Glutamatergic neuron (in vitro differentiated cells): ENCODE data around the gene MAPRE2. TPM values are rescaled to one million over a fixed set of nuclear protein-coding genes. Genes with fewer than 3 reads are reported as not detected.
A peak's percentile ranks its signal among the peaks of the same experiment; 100 is the strongest.

Experiments used
- DNase-seq: peaks from one replicate; pipeline ENCODE4 v3.0.0; 2022
- H3K27ac Mint-ChIP-seq: one replicate; pipeline ENCODE4 v1.8.0; 2020; ENCODE audit warnings: mild to moderate bottlenecking, mixed read lengths, inconsistent platforms; ENCODE audit not compliant: unreplicated experiment
- H3K27me3 Mint-ChIP-seq: one replicate; pipeline ENCODE4 v1.8.0; 2020; ENCODE audit warnings: mild to moderate bottlenecking, moderate library complexity, mixed read lengths, inconsistent platforms; ENCODE audit not compliant: unreplicated experiment
- H3K36me3 Mint-ChIP-seq: one replicate; pipeline ENCODE4 v1.8.0; 2020; ENCODE audit warnings: mild to moderate bottlenecking, mixed read lengths, inconsistent platforms; ENCODE audit not compliant: unreplicated experiment
- H3K4me1 Mint-ChIP-seq: one replicate; pipeline ENCODE4 v1.8.0; 2020; ENCODE audit warnings: mild to moderate bottlenecking, low read depth, mixed read lengths, inconsistent platforms; ENCODE audit not compliant: unreplicated experiment
- H3K4me3 Mint-ChIP-seq: one replicate; pipeline ENCODE4 v1.8.0; 2020; ENCODE audit warnings: mild to moderate bottlenecking, mixed read lengths, inconsistent platforms; ENCODE audit not compliant: unreplicated experiment
- H3K9me3 Mint-ChIP-seq: one replicate; pipeline ENCODE4 v1.8.0; 2020; ENCODE audit warnings: mild to moderate bottlenecking, moderate library complexity, mixed read lengths, inconsistent platforms; ENCODE audit not compliant: unreplicated experiment
- total RNA-seq: library from RNA; stranded (reverse); fragmentation: NEBNext Ultra II Directional; extraction: Animal tissue kit (Norgen Biotek cat#: 25700); gene quantifications from one replicate; pipeline ENCODE4 v1.2.1, GENCODE V29; 2021; ENCODE audit not compliant: unreplicated experiment
- TF ChIP-seq, protein P1 (sequence below): fragments of 200-600 bp; sonication (generic); IDR thresholded peaks from one replicate; pipeline ENCODE4 v1.5.0; 2021; ENCODE audit not compliant: partially characterized antibody, unreplicated experiment

The MAPRE2 gene
- total RNA-seq, 1 donor from 2014 or later = 127 TPM

DNA sequence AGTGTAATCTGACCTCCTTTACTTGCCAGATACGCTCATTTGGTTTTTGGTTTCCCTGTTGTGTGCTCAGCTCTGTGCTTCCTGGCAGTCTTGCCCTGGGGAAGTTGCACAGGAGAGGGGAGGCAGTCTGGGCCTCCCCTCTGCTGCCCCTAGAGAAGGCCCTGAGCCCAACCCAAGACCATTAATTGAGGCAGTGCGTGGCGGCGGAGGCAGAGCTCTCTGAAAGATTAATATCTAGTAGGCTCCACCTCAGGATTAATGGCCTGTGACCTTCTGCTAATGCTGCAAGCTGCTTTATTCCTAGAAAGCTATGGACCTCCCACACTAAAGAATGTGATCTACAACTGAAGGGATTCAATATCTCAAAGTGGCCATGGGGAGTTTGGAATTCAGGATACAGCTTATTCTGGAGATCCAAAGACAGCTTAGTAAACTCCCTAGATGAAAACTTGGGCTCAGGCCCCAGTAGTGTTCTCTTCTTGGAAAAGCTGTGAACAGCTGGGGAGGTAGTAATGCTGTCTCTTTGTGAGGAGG is 41.4 kb upstream of the MAPRE2 start:
- Mint-ChIP-seq H3K27ac (peak overlapping the region; percentile 59), H3K36me3 (peaks cover 20% of the 10 kb centered on the region), H3K4me3 (no peak overlapping the region), H3K4me1 (peaks cover 4% of the 10 kb centered on the region), H3K9me3 (peaks cover 5% of the 10 kb centered on the region), H3K27me3 (no peaks in the 10 kb centered on the region)
- TF ChIP-seq, protein P1, sequence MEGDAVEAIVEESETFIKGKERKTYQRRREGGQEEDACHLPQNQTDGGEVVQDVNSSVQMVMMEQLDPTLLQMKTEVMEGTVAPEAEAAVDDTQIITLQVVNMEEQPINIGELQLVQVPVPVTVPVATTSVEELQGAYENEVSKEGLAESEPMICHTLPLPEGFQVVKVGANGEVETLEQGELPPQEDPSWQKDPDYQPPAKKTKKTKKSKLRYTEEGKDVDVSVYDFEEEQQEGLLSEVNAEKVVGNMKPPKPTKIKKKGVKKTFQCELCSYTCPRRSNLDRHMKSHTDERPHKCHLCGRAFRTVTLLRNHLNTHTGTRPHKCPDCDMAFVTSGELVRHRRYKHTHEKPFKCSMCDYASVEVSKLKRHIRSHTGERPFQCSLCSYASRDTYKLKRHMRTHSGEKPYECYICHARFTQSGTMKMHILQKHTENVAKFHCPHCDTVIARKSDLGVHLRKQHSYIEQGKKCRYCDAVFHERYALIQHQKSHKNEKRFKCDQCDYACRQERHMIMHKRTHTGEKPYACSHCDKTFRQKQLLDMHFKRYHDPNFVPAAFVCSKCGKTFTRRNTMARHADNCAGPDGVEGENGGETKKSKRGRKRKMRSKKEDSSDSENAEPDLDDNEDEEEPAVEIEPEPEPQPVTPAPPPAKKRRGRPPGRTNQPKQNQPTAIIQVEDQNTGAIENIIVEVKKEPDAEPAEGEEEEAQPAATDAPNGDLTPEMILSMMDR = no peak
- peak; percentile 35 for DNase-seq

DNA sequence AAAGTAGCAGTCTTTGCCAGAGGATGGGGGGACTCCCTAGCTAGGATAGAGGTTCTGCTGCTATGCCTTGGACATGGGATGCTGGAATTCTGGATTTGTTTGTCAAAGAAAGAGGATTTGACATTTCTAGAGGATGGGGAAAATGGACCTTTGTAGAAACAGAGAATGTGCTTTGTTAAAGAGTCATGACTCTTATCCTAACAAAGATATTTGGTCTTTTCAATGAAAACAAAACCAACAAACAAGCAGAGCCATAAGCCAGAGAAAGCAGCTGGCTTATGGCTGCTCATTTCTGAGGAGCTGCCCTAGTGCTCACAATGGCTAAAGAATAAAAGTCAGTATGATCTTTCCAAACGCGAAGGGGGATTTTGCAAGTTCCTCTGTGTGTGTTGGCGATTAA is 40.8 kb upstream of the MAPRE2 start:
- no peaks in the 10 kb centered on the region for H3K27me3 Mint-ChIP-seq
- TF ChIP-seq, protein P1 = no peak
- H3K9me3 Mint-ChIP-seq = peaks cover 5% of the 10 kb centered on the region
- no peak for DNase-seq
- H3K36me3 Mint-ChIP-seq = peaks cover 15% of the 10 kb centered on the region
- peaks cover 4% of the 10 kb centered on the region for H3K4me1 Mint-ChIP-seq
- H3K27ac Mint-ChIP-seq = peak overlapping the region; percentile 64
- H3K4me3 Mint-ChIP-seq = no peak overlapping the region

DNA sequence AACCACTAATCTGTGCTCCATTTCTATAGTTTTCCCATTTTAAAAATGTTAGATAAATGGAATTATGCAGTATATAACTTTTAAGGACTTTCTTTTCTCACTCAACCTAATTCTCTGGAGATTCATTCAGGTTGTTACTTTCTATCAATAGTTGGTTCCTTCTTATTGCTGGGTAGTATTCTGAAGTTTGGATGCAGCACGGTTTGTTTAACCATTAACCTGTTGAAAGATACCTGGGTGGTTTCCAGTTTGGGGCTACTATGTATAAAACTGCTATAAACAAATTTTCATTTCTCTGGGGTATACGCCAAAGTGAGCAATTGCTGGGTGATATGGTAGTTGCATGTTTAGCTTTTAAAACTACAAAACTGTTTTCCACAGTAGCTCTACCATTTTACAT is 39.1 kb upstream of the MAPRE2 start:
- H3K9me3 Mint-ChIP-seq = peaks cover 2% of the 10 kb centered on the region
- DNase-seq = no peak
- no peak overlapping the region for H3K27ac Mint-ChIP-seq
- TF ChIP-seq, protein P1 = no peak
- no peak overlapping the region for H3K4me3 Mint-ChIP-seq
- no peaks in the 10 kb centered on the region for H3K27me3 Mint-ChIP-seq
- H3K36me3 Mint-ChIP-seq = peaks cover 2% of the 10 kb centered on the region
- peaks cover 4% of the 10 kb centered on the region for H3K4me1 Mint-ChIP-seq

DNA sequence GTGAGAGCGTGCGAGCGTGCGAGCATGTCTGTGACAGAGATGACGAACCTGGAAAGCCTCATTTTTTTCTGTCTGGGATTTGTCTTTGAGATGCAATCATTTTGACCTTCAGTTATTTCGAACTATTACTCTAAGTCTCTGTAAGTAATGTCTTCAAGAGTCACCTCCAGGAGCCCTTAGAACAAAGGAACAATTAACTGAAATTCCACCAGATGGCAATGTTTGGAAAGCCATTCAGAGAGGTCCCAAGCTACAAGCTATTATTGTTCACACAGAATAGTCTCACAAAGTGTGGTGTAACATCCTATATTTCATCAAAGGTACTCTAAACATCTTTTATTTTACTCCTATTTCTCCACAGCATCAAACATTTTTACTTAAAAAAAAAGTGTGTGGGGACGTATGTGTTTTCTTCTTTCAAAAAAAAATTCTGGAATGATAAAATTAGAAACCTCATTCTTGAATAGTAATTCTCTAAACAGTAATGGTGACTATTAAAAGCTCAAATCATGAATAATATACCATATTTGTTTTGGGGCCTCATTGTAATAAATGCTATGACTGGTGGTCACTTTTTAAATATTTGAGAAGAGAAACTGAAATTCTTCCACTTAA is 35.1 kb upstream of the MAPRE2 start:
- H3K27ac Mint-ChIP-seq = no peak overlapping the region
- H3K4me1 Mint-ChIP-seq = no peaks in the 10 kb centered on the region
- no peak for DNase-seq
- TF ChIP-seq, protein P1 = peak; percentile 32
- H3K4me3 Mint-ChIP-seq = no peak overlapping the region
- H3K9me3 Mint-ChIP-seq = no peaks in the 10 kb centered on the region
- no peaks in the 10 kb centered on the region for H3K27me3 Mint-ChIP-seq
- no peaks in the 10 kb centered on the region for H3K36me3 Mint-ChIP-seq

DNA sequence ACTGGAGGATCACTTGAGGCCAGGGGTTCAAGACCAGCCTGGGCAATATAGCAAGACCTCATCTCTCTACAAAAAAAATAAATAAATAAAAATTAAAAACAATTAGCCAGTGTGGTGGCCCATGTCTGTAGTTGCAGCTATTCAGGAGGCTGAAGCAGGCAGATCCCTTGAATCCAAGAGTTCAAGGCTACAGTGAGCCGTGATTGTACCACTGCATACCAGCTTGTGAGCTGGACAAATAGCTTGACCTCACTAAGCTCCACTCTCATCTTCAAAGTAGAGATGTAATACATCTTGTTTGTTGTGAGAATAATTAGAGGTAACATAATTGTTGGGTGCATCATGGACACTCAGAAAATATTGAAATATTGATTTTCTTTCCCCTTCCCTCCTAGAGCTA is 31.1 kb upstream of the MAPRE2 start:
- Mint-ChIP-seq H3K36me3 (no peaks in the 10 kb centered on the region), H3K4me1 (no peaks in the 10 kb centered on the region), H3K27me3 (no peaks in the 10 kb centered on the region), H3K27ac (no peak overlapping the region), H3K9me3 (no peaks in the 10 kb centered on the region), H3K4me3 (no peak overlapping the region)
- DNase-seq = no peak
- TF ChIP-seq, protein P1 = no peak
